Gastroesophageal sphincter (tissue), 4 donors: Measurements from ENCODE around the gene MOV10. TPM values are rescaled to one million over a fixed set of nuclear protein-coding genes. Genes with fewer than 3 reads are reported as not detected.

Experiments
- ATAC-seq: fragments of 150-250 bp; one replicate; pipeline ENCODE4 v1.9.1; 2016; ENCODE audit warnings: mild to moderate bottlenecking, moderate library complexity
- H3K27ac ChIP-seq, 4 donors: fragments of 200-600 bp; sonication (generic) in 3 of 4; 1 replicate in 3 of 4; 2 replicates in 1 of 4; pipeline ENCODE4 v1.5.1; 2016 to 2019
- H3K27me3 ChIP-seq: fragments of 200-600 bp; sonication (generic); one replicate; pipeline ENCODE4 v1.5.1; 2019
- H3K36me3 ChIP-seq, 2 donors: fragments of 200-600 bp; sonication (generic); one replicate each; pipeline ENCODE4 v1.5.1; 2019; ENCODE audit warnings: control low read depth in 1 of 2
- H3K4me1 ChIP-seq, 3 donors: fragments of 200-600 bp; sonication (generic); 1 replicate in 2 of 3; 2 replicates in 1 of 3; pipeline ENCODE4 v1.5.1; 2016 to 2019; ENCODE audit warnings: control low read depth in 2 of 3
- H3K4me3 ChIP-seq, 2 donors: fragments of 200-600 bp; sonication (generic); one replicate each; pipeline ENCODE4 v1.5.1; 2019; ENCODE audit warnings: mild to moderate bottlenecking in 1 of 2, moderate library complexity in 1 of 2
- H3K9me3 ChIP-seq, 3 donors: fragments of 200-600 bp; sonication (generic); one replicate each; pipeline ENCODE4 v1.5.1; 2017 to 2019; ENCODE audit warnings: control low read depth in 2 of 3
- CTCF ChIP-seq, 4 experiments: fragments of 200-600 bp in 2 of 4; fragments of 450-650 bp in 2 of 4; sonication (generic) in 1 of 4; IDR thresholded peaks; one replicate each; pipeline ENCODE4 v1.5.1; 2017 to 2019; ENCODE audit warnings: antibody characterized with exemption in 4 of 4, mild to moderate bottlenecking in 2 of 4, moderate library complexity in 2 of 4
- EP300 ChIP-seq: sonication (generic); formaldehyde crosslinking; IDR thresholded peaks from one replicate; pipeline ENCODE4 v1.6.1; 2017; ENCODE audit warnings: antibody characterized with exemption, mild to moderate bottlenecking
- POLR2A ChIP-seq, 2 donors: fragments of 450-650 bp; IDR thresholded peaks; one replicate each; pipeline ENCODE4 v1.6.1; 2017; ENCODE audit warnings: antibody characterized with exemption in 2 of 2, mild to moderate bottlenecking in 2 of 2, moderate library complexity in 1 of 2
- POLR2AphosphoS5 ChIP-seq: sonication (generic); formaldehyde crosslinking; IDR thresholded peaks from one replicate; pipeline ENCODE4 v1.6.1; 2017; ENCODE audit warnings: antibody characterized with exemption
- WGBS, 2 donors: methylation state at CpG; one replicate each; pipeline ENCODE4 v1.1.5; 2018; ENCODE audit warnings: low coverage in 1 of 2; 5-methylcytosine and 5-hydroxymethylcytosine counted together
- total RNA-seq, 4 donors: library from RNA; depleted of rRNA; stranded (reverse); fragments of >200 nt; gene quantifications; one replicate each; pipeline ENCODE4 v1.1.0, GENCODE V29; 2016

The MOV10 gene
- total RNA-seq, 4 donors from 2014 or later = 13.4 to 25.3 (median 18.8) TPM

GRCh38 chr1:112697781-112698201 is 23.3 kb downstream of the MOV10 start:
- 95 to 100% methylated on average over 3 of the region's 9 CpGs for WGBS, 2 donors
- Histone ChIP-seq H3K27ac (peak overlapping the region in 3 of 4 donors; percentile 93 to 100 (median 96)), H3K36me3 (peaks cover 0 to 83% of the 10 kb centered on the region in 2 donors)

GRCh38 chr1:112698366-112699310 is 24.2 kb downstream of the MOV10 start:
- no peaks in the 10 kb centered on the region for H3K9me3 ChIP-seq
- peaks cover 5 to 65% (median 48%) of the 10 kb centered on the region in 3 donors for H3K4me1 ChIP-seq
- no peak for TF ChIP-seq POLR2AphosphoS5
- TF ChIP-seq EP300 = no peak
- no peak for TF ChIP-seq CTCF (IDR thresholded peaks at IDR 0.05)
- no peak for TF ChIP-seq POLR2A (IDR thresholded peaks at IDR 0.05)
- H3K4me3 ChIP-seq = no peak overlapping the region
- peak overlapping the region in 3 of 4 donors; percentile 93 to 100 (median 96) for H3K27ac ChIP-seq
- no peaks in the 10 kb centered on the region for H3K27me3 ChIP-seq
- H3K36me3 ChIP-seq = peaks cover 0 to 83% of the 10 kb centered on the region in 2 donors
- 65% methylated on average over 8 of the region's 17 CpGs; no CpG with 5 or more reads in 1 of the 2 donors for WGBS, 2 donors
- ATAC-seq = no peak

More at GRCh38 chr1:112697781-112698201, 23.3 kb downstream of the MOV10 start:
- Histone ChIP-seq H3K4me3 (no peak overlapping the region), H3K9me3 (no peaks in the 10 kb centered on the region), H3K27me3 (no peaks in the 10 kb centered on the region), H3K4me1 (peaks cover 5 to 56% (median 40%) of the 10 kb centered on the region in 3 donors)
- TF ChIP-seq EP300 (no peak), POLR2AphosphoS5 (no peak), CTCF (IDR thresholded peaks at IDR 0.05) (no peak), POLR2A (IDR thresholded peaks at IDR 0.05) (no peak)
- ATAC-seq = no peak

GRCh38 chr1:112699425-112700144 is 25.1 kb downstream of the MOV10 start:
- Histone ChIP-seq H3K4me1 (peaks cover 5 to 74% (median 58%) of the 10 kb centered on the region in 3 donors), H3K9me3 (no peaks in the 10 kb centered on the region), H3K27ac (peak overlapping the region; percentile 67 to 100 (median 94)), H3K4me3 (no peak overlapping the region), H3K27me3 (no peaks in the 10 kb centered on the region), H3K36me3 (peaks cover 0 to 75% of the 10 kb centered on the region in 2 donors)
- TF ChIP-seq CTCF (IDR thresholded peaks at IDR 0.05) (no peak), POLR2AphosphoS5 (peak; percentile 17), EP300 (no peak), POLR2A (IDR thresholded peaks at IDR 0.05) (no peak)
- 70 to 77% methylated on average over 4 to 8 of the region's 13 CpGs for WGBS, 2 donors
- no peak for ATAC-seq

- TF ChIP-seq EP300 (no peak), CTCF (IDR thresholded peaks at IDR 0.05) (peak in 1 of 4 experiments; percentile 34), POLR2AphosphoS5 (peak; percentile 71), POLR2A (IDR thresholded peaks at IDR 0.05) (peak in 1 of 2 donors; percentile 3)
- Histone ChIP-seq H3K4me3 (no peak overlapping the region), H3K36me3 (peaks cover 0 to 65% of the 10 kb centered on the region in 2 donors), H3K9me3 (no peaks in the 10 kb centered on the region), H3K27ac (peak overlapping the region; percentile 67 to 100 (median 94)), H3K27me3 (no peaks in the 10 kb centered on the region), H3K4me1 (peaks cover 5 to 84% (median 61%) of the 10 kb centered on the region in 3 donors)
- WGBS, 2 donors = no CpG with 5 or more reads among the region's 7 CpGs
- peak; percentile 85 for ATAC-seq
These were observed 26.1 kb downstream of the MOV10 start for GRCh38 chr1:112700290-112701226.
